Measurements from ENCODE around the gene COL4A3. TPM values are rescaled to one million over a fixed set of nuclear protein-coding genes. Genes with fewer than 3 reads are reported as not detected.

The COL4A3 gene
- polyA plus RNA-seq, 3 donors = 0.03 TPM; not detected in 2

DNA sequence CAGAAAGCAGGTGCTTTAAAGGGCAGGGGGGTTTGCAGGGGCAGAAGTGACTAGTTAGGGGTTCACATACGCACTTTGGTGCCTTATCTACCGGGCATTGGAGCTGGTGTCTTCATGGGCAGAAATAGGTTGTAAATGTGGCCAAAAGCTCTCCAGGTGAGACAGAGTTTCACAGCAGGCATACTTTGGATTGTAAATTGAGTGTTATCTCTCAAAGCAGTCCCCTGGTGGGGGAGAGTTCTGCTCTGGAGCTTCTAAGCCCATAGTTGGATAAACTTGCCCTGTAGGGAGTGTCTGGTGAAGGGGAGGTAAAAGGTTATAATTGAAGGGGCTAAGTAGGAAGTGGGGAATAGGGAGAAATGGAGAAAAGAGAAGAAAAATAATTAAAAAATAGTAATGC, 43.1 kb downstream of the COL4A3 start:
- H3K27ac Mint-ChIP-seq = no peak overlapping the region
- Histone ChIP-seq H4K20me1 (ENCODE audit: insufficient read depth, low read length) (no peaks in the 10 kb centered on the region), H3K27ac (ENCODE audit: low read depth in 1 of 2, low read length in 2 of 2) (no peak overlapping the region), H3K27me3 (ENCODE audit: control insufficient read depth in 2 of 2, insufficient read depth in 2 of 2, low read length in 2 of 2) (no peaks in the 10 kb centered on the region), H3K79me2 (ENCODE audit: insufficient read depth, low read length) (no peaks in the 10 kb centered on the region), H3K4me3 (replicated peaks in 1 of 3; ENCODE audit: low read depth in 2 of 3, low read length in 3 of 3) (no peak overlapping the region), H3K9ac (ENCODE audit: insufficient read depth, low read length, poor library complexity, severe bottlenecking) (no peak overlapping the region), H3K9me3 (replicated peaks in 1 of 2; ENCODE audit: control insufficient read depth in 1 of 2, insufficient read depth in 1 of 2, low read length in 2 of 2) (no peaks in the 10 kb centered on the region), H3K36me3 (replicated peaks in 1 of 2; ENCODE audit: control insufficient read depth in 1 of 2, insufficient read depth in 2 of 2, low read length in 2 of 2) (no peaks in the 10 kb centered on the region), H2AFZ (ENCODE audit: insufficient read depth, low read depth, low read length, poor library complexity, severe bottlenecking) (no peak overlapping the region), H3K4me1 (ENCODE audit: control insufficient read depth in 1 of 2, insufficient read depth in 2 of 2, low read length in 2 of 2) (no peaks in the 10 kb centered on the region), H3K4me2 (replicated peaks; ENCODE audit: extremely low read depth, low read length, poor library complexity, severe bottlenecking) (no peak overlapping the region)
- no peaks in the 10 kb centered on the region for H3K36me3 Mint-ChIP-seq
- no peak for DNase-seq
- intact Hi-C loops (cut with micrococcal nuclease) = no loop called here
- peaks cover 2 to 6% (median 5%) of the 10 kb centered on the region in 3 donors for H3K27me3 Mint-ChIP-seq (ENCODE audit: low read depth in 3 of 3)
- WGBS (ENCODE audit: insufficient coverage) = 79% methylated on average over 2 of the region's 2 CpGs
- TF ChIP-seq, protein P1, sequence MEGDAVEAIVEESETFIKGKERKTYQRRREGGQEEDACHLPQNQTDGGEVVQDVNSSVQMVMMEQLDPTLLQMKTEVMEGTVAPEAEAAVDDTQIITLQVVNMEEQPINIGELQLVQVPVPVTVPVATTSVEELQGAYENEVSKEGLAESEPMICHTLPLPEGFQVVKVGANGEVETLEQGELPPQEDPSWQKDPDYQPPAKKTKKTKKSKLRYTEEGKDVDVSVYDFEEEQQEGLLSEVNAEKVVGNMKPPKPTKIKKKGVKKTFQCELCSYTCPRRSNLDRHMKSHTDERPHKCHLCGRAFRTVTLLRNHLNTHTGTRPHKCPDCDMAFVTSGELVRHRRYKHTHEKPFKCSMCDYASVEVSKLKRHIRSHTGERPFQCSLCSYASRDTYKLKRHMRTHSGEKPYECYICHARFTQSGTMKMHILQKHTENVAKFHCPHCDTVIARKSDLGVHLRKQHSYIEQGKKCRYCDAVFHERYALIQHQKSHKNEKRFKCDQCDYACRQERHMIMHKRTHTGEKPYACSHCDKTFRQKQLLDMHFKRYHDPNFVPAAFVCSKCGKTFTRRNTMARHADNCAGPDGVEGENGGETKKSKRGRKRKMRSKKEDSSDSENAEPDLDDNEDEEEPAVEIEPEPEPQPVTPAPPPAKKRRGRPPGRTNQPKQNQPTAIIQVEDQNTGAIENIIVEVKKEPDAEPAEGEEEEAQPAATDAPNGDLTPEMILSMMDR (IDR thresholded peaks at IDR 0.05) = no peak
- H3K9me3 Mint-ChIP-seq = peaks cover 0 to 2% (median 0%) of the 10 kb centered on the region in 7 donors
- H3K4me3 Mint-ChIP-seq = no peak overlapping the region
- no peaks in the 10 kb centered on the region for H3K4me1 Mint-ChIP-seq

DNA sequence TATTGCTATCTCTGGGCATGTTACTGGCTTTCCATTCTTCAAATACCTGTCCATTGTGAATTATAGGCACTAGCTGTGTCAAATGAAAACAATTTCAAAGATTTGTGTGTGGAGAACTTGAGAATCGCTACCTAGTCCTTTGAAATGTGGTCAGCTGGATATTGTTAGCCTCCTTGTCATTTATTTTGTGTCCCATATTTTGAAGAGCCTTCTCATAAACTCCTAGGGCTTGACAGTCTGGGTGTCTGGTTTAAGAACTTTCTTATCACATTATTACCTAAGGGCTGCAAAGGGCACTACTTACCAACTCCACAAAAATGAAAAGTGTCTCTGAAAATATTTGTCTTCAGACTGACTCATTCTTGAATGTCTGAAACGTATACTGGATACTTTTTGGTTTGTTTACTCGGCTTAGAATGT, 50.2 kb downstream of the COL4A3 start:
- no peaks in the 10 kb centered on the region for H3K36me3 ChIP-seq (replicated peaks in 1 of 2; ENCODE audit: control insufficient read depth in 1 of 2, insufficient read depth in 2 of 2, low read length in 2 of 2)
- no peak overlapping the region for H3K27ac Mint-ChIP-seq
- no peaks in the 10 kb centered on the region for H3K4me1 Mint-ChIP-seq
- H3K4me1 ChIP-seq (ENCODE audit: control insufficient read depth in 1 of 2, insufficient read depth in 2 of 2, low read length in 2 of 2) = no peaks in the 10 kb centered on the region
- H3K4me3 ChIP-seq (replicated peaks in 1 of 3; ENCODE audit: low read depth in 2 of 3, low read length in 3 of 3) = no peak overlapping the region
- H3K36me3 Mint-ChIP-seq = no peaks in the 10 kb centered on the region
- TF ChIP-seq, protein P1 (IDR thresholded peaks at IDR 0.05) = no peak
- H4K20me1 ChIP-seq (ENCODE audit: insufficient read depth, low read length) = no peaks in the 10 kb centered on the region
- H3K27ac ChIP-seq (ENCODE audit: low read depth in 1 of 2, low read length in 2 of 2) = no peak overlapping the region
- H3K4me3 Mint-ChIP-seq = no peak overlapping the region
- DNase-seq = no peak
- H3K9me3 ChIP-seq (replicated peaks in 1 of 2; ENCODE audit: control insufficient read depth in 1 of 2, insufficient read depth in 1 of 2, low read length in 2 of 2) = no peaks in the 10 kb centered on the region
- H3K9me3 Mint-ChIP-seq = no peaks in the 10 kb centered on the region
- intact Hi-C loops (cut with micrococcal nuclease) = no loop called here
- H3K9ac ChIP-seq (ENCODE audit: insufficient read depth, low read length, poor library complexity, severe bottlenecking) = no peak overlapping the region
- no peak overlapping the region for H3K4me2 ChIP-seq (replicated peaks; ENCODE audit: extremely low read depth, low read length, poor library complexity, severe bottlenecking)
- no peaks in the 10 kb centered on the region for H3K27me3 ChIP-seq (ENCODE audit: control insufficient read depth in 2 of 2, insufficient read depth in 2 of 2, low read length in 2 of 2)
- H2AFZ ChIP-seq (ENCODE audit: insufficient read depth, low read depth, low read length, poor library complexity, severe bottlenecking) = no peak overlapping the region
- WGBS (ENCODE audit: insufficient coverage) = 100% methylated on average over 1 of the region's 3 CpGs
- H3K27me3 Mint-ChIP-seq (ENCODE audit: low read depth in 3 of 3) = peaks cover 1 to 2% (median 2%) of the 10 kb centered on the region in 3 donors
- no peaks in the 10 kb centered on the region for H3K79me2 ChIP-seq (ENCODE audit: insufficient read depth, low read length)
